ENCODE results near the gene UTP3. TPM values are rescaled to one million over a fixed set of nuclear protein-coding genes. Genes with fewer than 3 reads are reported as not detected.
"Not testable (repeated sequence)": the region's sequence is repeated elsewhere in the genome, so short reads cannot be mapped to it uniquely, and the experiment has no call there.

The UTP3 gene
- total RNA-seq, 1 donor from 2014 or later: 25.6 TPM

DNA sequence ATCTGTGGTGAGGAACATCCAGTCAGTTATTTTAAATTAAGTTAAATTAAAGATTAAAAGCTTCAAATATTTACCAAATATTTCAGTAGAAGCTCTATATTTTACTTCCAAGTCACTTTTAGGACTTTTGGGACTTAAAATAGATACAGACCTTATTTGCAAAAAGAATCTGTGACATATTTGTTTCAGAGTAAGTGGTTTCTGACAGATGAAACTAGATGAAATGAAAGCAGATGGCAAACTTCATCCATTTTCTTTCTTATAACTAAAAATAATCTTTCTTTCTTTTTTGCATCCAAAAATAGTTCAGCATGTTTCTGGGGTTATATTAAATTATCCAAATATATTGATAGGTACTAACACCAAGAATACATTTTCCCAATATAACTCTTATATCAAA is 6.6 kb upstream of the UTP3 start:
- DNase-seq (ENCODE audit: extremely low read depth, low read depth, low spot score): no peak

DNA sequence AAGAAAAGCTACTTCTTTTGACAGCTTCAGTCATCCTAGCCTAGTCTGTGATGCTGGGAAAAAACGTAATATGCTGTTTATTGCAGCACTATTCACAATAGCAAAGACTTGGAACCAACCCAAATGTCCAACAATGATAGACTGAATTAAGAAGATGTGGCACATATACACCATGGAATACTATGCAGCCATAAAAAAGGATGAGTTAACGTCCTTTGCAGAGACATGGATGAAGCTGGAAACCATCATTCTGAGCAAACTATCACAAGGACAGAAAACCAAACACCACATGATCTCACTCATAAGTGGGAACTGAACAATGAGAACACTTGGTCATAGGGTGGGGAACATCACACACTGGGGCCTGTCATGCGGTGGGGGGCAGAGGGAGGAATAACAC is 6.2 kb upstream of the UTP3 start:
- not testable (repeated sequence) for DNase-seq (ENCODE audit: extremely low read depth, low read depth, low spot score)

DNA sequence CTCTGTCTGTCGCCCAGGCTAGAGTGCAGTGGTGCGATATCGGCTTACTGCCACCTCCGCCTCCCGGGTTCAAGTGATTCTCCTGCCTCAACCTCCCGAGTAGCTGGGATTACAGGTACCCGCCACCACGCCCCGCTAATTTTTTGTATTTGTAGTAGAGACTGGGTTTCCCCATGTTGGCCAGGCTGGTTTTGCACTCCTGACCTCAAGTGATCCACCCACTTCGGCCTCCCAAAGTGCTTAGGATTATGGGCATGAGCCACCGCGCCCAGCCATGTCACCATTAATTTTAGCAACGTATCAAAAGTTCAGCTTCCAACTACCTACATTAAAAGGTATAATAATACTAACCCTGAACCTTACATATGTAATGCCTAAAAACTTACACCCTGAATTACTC is 940 bp upstream of the UTP3 start:
- no peak for DNase-seq (ENCODE audit: extremely low read depth, low read depth, low spot score)

DNA sequence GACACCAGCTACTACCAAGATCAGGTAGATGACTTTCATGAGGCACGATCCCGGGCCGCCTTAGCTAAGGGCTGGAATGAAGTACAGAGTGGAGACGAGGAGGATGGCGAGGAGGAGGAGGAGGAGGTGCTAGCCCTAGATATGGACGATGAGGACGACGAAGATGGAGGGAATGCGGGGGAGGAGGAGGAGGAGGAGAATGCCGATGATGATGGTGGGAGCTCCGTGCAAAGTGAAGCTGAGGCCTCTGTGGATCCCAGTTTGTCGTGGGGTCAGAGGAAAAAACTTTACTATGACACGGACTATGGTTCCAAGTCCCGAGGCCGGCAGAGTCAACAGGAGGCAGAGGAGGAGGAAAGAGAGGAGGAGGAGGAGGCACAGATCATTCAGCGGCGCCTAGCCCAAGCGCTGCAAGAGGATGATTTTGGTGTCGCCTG is 481 bp downstream of the UTP3 start:
- no peak for DNase-seq (ENCODE audit: extremely low read depth, low read depth, low spot score)

DNA sequence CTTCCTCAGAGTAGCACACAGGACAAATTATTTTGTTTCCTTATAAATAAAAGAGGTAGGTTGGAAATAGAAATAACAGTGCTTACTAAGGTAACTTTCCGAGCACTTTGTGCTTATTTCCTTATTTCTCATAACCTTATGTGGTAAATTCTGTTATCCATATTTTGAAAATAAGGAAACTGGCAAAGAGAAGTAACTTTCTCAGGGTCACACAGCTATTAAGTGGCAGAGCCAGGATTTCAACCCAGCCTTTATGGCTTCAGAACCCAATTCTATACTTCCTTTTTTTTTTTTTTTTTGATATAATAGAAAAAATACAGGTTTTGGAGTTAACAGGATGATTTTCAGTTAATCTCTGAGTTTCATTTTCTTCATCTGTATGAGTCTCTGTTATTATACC is 3.3 kb downstream of the UTP3 start:
- DNase-seq (ENCODE audit: extremely low read depth, low read depth, low spot score): no peak

DNA sequence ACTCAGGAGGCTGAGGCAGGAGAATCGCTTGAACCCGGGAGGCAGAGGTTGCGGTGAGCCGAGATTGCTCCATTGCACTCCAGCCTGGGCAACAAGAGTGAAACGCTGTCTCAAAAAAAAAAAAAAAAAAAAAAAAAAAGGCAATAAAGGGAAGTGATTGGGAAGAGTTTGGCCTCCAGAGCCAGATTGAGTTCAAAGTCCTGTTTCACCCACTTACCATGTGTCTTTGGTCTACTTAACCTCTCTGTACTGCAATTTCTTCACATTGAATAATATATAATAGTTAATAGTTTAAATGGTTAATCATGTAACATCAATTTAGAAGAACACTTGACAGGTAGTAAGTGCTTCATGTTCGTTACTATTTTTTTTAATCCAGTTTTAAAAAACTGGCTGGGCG is 6.3 kb downstream of the UTP3 start:
- not testable (repeated sequence) for DNase-seq (ENCODE audit: extremely low read depth, low read depth, low spot score)

DNA sequence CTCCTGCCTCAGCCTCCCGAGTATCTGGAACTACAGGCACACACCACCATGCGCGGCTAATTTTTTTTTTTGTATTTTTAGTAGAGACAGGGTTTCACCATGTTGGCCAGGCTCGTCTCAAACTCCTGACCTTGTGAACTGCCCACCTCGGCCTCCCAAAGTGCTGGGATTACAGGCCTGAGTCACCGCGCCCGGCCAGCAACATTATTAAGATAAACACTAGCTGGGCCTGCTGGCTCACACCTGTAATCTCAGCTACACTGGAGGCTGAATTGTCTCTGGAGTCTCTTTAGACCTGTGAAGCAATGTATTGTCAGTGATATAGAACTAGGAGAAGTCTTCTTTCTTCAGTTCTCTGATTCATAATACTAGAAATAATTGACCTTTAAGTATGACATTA is 10.1 kb downstream of the UTP3 start:
- DNase-seq (ENCODE audit: extremely low read depth, low read depth, low spot score): not testable (repeated sequence)

DNA sequence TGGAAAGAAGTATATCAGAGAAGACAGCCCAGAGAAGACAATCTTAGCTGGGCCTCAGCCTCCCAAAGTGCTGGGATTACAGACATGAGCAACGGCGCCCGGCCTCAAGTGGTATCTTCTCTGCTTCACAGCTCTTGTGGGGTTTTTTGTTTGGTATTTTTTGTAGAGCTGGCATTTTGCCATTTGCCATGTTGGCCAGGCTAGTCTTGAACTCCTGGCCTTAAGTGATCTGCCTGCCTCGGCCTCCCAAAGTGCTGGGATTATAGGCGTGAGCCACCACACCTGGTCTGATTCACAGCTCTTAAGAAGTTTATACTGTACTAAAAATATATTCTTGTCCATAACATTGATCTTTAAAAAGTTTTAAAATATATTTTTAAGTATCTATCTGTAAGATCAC is 12.4 kb downstream of the UTP3 start:
- DNase-seq (ENCODE audit: extremely low read depth, low read depth, low spot score): no peak

DNA sequence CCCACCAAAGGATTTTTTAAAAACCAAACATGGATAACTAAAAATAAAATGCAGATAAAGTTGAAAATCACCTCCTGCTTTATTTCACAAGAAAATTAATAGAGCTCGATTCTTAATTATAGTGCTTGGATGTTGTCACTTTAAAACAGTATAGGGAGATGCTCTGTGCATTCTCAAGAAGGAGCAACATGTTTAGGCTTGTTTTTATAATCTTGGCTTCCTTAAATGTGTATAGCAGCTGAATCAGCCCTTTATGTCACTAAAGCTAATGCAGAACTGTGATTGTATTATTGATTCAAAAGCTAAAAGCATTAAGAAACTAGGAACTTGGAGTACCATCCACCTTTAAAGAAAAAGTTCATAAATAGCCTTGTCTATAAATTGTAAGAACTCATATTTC is 12.9 kb downstream of the UTP3 start:
- DNase-seq (ENCODE audit: extremely low read depth, low read depth, low spot score): no peak

DNA sequence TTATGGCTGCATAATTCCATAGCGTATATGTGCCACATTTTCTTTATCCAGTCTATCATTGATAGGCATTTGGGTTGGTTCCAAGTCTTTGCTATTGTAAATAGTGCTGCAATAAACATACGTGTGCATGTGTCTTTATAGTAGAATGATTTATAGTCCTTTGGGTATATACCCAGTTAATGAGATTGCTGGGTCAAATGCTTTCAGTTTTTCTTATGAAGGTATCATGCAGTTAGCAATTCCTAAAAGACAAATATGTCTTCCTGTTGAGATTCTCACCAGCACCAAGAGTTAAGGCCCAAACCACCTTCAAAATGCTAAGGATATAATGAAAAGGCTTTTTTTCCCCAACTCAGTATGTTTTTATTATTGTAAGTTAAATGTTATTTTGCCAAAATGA is 14.3 kb downstream of the UTP3 start:
- not testable (repeated sequence) for DNase-seq (ENCODE audit: extremely low read depth, low read depth, low spot score)

DNA sequence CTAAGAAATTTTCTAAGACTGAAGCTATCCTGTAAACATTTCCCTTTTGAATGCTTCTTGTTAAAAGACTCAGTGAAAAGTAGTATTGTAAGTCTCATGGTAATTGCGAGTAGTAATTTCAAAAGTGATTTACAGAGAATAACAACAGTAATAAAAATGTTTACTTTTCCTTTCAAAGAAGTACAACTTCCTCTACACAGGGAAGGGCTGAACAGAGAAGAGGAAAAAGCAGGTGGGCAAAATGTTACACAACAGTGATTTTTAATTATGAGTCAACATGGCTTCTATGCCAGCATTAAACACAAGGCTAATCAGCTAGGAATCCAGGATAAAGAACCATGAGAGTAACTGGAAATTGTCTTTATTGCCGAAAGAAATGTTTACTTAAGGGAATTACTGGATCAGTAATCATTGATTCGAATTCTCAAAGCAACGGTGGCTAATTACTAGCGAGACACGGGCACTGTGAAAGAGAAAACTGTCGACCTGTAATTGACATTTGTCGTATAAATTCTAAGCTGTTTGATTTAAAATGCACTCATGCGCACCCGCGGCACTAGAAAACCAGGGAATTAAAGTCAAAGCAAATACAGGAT is 15.4 kb downstream of the UTP3 start:
- no peak for DNase-seq (ENCODE audit: extremely low read depth, low read depth, low spot score)

DNA sequence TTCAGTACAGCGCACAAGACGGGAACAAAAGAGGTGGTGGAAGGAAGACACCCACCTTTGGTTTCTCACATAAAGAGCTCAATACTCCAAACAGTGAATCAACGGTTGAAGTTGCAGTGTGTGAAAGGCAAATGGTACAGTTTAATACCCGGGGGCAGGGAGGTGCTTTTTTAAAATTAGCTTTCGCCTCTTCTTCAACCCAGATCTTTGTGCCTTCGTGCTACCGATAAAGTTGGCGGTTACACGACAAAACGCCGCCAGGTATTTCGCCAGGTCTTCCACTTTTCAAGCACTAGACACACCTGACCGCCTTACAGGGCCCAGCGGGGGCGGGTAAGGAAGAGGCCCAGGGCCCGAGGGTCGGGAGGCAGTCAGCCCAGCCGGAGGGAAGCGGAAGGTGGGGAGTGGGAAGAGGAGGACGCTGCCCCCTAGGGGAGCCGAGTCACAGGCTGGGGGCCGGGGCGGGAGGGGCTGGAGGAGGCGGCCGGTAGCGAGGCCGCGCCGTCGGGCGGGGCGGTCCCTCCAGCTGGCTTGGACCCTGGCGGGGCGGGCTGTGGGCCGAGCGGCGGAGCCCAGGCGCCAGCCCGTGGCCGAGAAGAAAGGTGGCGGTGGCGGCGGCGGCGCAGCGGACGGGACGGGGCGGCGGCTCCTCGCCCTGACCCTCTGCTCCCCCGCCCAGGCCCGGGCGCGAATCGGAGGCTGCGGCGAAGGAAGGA is 16.0 kb downstream of the UTP3 start:
- DNase-seq (ENCODE audit: extremely low read depth, low read depth, low spot score): no peak

DNA sequence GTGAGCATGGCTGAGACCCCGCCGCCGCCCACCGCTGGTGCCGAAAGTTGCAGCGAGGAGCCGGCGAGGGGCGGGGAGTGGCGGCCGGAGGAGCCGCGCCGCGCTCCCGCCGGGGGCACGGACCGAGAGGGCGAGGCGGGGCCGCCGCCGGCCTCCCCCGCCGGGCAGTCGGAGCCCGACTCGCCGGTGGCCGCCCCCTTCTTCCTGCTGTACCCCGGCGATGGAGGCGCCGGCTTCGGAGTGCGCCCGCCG is 16.5 kb downstream of the UTP3 start:
- no peak for DNase-seq (ENCODE audit: extremely low read depth, low read depth, low spot score)

DNA sequence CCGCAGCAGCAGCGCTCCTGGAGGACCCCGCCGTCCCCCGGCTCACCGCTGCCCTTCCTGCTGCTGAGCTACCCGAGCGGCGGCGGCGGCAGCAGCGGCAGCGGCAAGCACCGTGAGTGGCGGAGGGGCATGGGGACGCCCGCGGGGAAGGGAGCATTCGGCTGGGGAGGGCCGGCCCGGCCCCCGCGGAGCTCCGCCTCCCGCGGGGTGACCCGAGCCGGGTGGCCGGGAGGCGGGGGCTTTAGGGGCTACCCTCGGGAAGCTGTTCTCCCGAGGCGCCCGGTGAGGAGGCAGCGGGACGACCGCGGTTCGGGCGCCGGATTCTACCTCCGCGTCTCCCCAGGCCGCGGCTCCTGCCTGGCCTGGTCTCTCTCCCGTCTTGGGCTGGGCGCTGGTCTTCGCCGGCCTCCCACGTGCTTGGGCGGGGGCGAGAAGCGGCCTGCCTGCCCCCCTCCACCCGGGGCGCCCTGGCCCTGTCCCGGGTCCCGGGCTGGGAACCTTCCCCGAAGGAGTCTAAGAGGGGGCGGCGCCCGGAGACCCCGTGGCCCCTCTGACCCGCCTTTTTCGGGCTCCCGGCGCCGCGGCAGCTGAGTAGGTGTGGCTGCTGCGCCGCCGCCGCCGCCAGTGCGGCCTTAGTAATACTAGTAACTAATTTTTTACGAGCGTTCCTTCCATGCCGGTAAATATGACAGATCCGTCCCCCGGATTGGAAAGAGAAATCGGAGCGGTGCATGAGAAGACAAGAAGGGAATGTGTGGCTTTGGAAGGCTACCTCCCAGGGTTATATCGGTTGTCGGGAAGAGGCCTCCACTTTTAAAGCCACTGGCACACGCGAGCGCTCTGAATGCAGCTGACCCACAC is 17.1 kb downstream of the UTP3 start:
- DNase-seq (ENCODE audit: extremely low read depth, low read depth, low spot score): no peak

DNA sequence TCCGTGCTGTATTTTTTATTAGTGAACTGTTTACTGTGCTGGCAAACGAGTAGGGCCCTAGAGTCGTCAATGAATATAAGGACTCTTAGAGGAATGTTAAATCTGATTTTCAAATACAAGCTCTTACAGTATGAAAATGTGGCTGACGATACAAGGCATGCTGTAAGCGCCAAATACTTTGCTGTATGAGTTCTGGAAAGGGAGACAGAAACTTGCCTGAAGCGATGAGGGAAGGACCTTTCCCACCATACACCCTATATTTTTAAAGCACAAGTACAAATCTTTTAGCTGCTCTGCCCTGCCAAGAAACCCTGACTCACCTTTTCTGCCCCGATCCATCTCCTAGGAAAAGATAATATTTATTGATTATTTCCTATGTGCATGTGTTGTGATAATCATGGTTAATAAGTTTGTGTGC is 17.7 kb downstream of the UTP3 start:
- DNase-seq (ENCODE audit: extremely low read depth, low read depth, low spot score): no peak

DNA sequence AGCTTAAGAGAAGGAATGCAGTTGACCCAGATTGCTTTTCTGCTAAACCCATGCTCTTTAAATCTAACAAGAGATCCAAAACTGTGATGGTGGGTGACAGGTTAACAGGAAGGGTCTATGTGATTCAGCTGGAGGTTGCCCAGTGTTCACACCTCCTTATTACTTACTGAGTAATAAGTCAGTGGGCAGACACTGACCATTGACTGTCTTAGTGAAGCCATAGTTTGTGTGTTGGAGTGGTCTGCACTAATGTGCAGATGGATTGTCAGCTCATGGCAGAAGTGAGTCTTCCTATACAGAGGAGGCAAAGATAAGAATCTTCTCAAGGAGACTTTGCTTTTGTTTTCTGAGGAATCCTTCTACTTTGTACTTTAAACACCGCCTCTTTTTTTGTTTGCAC is 18.2 kb downstream of the UTP3 start:
- no peak for DNase-seq (ENCODE audit: extremely low read depth, low read depth, low spot score)

DNA sequence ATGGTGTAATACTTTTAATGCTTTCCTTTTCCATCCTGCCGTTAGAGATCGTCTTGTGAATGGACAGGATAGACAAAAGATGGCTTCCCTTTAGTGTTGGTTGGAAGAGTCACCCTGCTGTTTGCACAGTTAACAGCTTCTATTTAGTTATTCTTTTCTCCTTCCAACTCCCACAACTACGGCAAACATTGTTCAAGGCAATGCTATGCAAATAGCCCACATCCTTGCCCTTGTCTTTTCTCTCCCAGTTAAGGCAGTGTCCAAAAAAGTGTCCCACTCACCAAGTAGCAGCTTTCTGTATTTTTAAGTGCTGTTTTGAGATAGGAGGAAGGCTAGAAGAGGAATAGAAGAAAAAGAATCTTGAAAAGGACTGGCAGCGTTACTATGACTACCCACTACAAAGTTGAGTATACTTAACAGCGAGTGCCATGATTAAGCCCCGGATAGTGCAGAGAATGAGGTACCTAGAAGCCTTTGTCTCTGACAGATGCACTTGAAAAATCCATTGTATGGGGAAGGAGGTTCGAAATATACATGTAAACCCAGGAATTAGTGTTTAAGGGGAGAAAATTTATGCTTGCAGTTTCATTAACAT is 21.4 kb downstream of the UTP3 start:
- no peak for DNase-seq (ENCODE audit: extremely low read depth, low read depth, low spot score)

DNA sequence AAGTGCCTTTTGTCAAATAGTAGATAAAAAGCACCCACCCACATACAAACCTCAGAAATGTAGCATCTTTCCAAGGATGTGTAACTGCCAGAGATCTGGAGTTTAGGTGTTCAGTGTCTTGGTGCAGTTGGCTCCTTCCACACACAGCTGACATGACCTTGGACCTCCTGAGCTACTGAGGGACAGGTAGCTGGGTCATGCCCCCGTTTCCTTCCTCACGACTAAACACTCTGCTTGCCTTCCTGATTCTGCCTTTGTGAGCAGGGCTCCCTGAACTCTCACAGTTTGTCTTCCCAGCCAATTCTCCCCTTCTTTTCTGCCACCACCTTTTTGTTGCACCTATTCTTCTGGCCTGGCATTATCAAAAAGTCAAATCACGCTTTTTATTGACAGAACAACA is 23.3 kb downstream of the UTP3 start:
- DNase-seq (ENCODE audit: extremely low read depth, low read depth, low spot score): no peak

DNA sequence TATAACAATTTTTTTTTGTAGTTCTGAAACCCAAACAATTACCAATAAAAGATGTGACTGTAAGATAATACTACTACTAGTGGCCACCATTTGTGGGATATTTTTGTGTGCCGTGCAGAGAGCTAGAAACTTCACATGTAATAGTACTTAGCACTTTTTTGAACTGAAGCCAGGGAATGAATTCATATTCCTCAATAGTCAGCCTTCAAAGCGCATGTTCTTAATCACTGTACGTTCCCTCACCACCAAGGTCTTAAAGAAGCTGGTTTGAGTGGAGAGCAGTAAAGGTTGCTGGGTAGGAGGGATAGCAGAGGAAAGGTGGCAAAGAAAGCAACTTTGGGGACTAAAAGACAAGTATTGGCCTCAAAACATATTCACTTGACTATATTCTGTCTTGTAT is 23.8 kb downstream of the UTP3 start:
- no peak for DNase-seq (ENCODE audit: extremely low read depth, low read depth, low spot score)

DNA sequence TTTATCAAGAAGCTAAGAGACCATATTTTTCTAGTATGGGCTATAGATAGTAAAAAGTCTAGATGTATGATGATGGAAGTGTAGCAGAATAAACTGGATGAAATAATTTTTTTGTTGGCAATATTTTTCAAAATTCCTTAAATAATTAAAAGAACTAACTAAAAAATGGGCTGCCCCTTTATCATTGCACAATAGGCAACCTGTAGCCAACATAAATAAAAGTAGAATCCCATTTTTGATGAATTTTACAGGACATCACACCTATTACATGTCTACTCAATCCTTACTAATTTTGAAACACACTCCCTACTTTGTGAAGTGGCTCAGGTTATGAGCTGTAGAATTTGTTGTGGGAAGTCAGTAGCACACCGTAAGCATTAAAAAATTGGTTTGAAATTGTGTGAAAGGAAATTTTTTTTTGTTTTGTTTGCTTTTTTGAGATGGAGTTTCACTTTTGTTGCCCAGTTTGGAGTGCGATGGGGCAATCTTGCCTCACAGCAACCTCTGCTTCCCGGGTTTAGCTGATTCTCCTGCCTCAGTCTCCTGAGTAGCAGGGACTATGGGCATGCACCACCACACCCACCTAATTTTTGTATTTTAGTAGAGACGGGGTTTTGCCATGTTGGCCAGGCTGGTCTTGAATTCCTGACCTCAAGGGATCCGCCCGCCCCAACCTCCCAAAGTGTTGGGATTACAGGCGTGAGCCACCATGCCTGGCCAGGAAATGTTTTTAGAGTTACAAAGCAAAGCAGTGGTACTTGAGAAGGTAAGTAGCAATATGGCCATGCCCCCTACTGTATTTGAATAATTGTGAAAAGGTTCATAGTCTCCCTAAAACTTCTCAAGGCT is 24.5 kb downstream of the UTP3 start:
- no peak for DNase-seq (ENCODE audit: extremely low read depth, low read depth, low spot score)
